H9 (cell line): ENCODE data around the gene HES4. TPM values are rescaled to one million over a fixed set of nuclear protein-coding genes. Genes with fewer than 3 reads are reported as not detected.

Source experiments
- DNase-seq: peaks from one replicate; pipeline ENCODE4 v3.0.0-alpha.2; 2017
- H2AFZ ChIP-seq: one replicate; pipeline ENCODE4 v1.6.1; 2013; ENCODE audit warnings: mild to moderate bottlenecking, low read length, control low read depth, moderate library complexity
- H2AK5ac ChIP-seq: 2 replicates; pipeline ENCODE4 v1.6.1; 2013; ENCODE audit warnings: low read length, control low read depth, mixed read lengths; ENCODE audit not compliant: insufficient read length
- H2BK120ac ChIP-seq: one replicate; pipeline ENCODE4 v1.6.1; 2013; ENCODE audit warnings: low read depth, mild to moderate bottlenecking, low read length, control low read depth, inconsistent platforms; ENCODE audit not compliant: poor library complexity, severe bottlenecking
- H2BK12ac ChIP-seq: 2 replicates; pipeline ENCODE4 v1.6.1; 2013; ENCODE audit warnings: low read length, control low read depth, mixed read lengths, low read depth; ENCODE audit not compliant: insufficient read length
- H2BK15ac ChIP-seq: 2 replicates; pipeline ENCODE4 v1.6.1; 2013; ENCODE audit warnings: low read depth, low read length, control low read depth
- H2BK20ac ChIP-seq: one replicate; pipeline ENCODE4 v1.6.1; 2013; ENCODE audit warnings: low read depth, mild to moderate bottlenecking, low read length, control low read depth, inconsistent platforms; ENCODE audit not compliant: poor library complexity, severe bottlenecking
- H2BK5ac ChIP-seq: 2 replicates; pipeline ENCODE4 v1.6.1; 2013; ENCODE audit warnings: low read length, control low read depth, mixed read lengths; ENCODE audit not compliant: insufficient read length
- H3K14ac ChIP-seq: 2 replicates; pipeline ENCODE4 v1.6.1; 2013; ENCODE audit warnings: low read length, control low read depth; ENCODE audit not compliant: insufficient read depth
- H3K18ac ChIP-seq: 2 replicates; pipeline ENCODE4 v1.6.1; 2013; ENCODE audit warnings: low read depth, mild to moderate bottlenecking, mixed read lengths, low read length, control low read depth; ENCODE audit not compliant: insufficient read length
- H3K23ac ChIP-seq: 2 replicates; pipeline ENCODE4 v1.6.1; 2013; ENCODE audit warnings: low read length, control low read depth, mixed read lengths, low read depth; ENCODE audit not compliant: insufficient read length
- H3K23me2 ChIP-seq: 2 replicates; pipeline ENCODE4 v1.6.1; 2013; ENCODE audit warnings: low read depth, mild to moderate bottlenecking, mixed read lengths, low read length, control low read depth; ENCODE audit not compliant: insufficient read length, poor library complexity, severe bottlenecking
- H3K27ac ChIP-seq: 2 replicates; pipeline ENCODE4 v1.5.1; 2013; ENCODE audit warnings: low read length, control low read depth, mixed read lengths, low read depth; ENCODE audit not compliant: insufficient read length
- H3K27me3 ChIP-seq: 2 replicates; pipeline ENCODE4 v1.6.1; 2013; ENCODE audit warnings: low read length, control low read depth, inconsistent platforms; ENCODE audit not compliant: insufficient read depth
- H3K4ac ChIP-seq: 2 replicates; pipeline ENCODE4 v1.6.1; 2013; ENCODE audit warnings: low read depth, mild to moderate bottlenecking, control low read depth, inconsistent platforms, low read length, moderate library complexity
- H3K4me1 ChIP-seq: 2 replicates; pipeline ENCODE4 v1.6.1; 2013; ENCODE audit warnings: low read length, control low read depth, inconsistent platforms; ENCODE audit not compliant: insufficient read depth
- H3K4me2 ChIP-seq: 2 replicates; pipeline ENCODE4 v1.6.1; 2013; ENCODE audit warnings: low read length, control low read depth, mixed read lengths; ENCODE audit not compliant: insufficient read length, insufficient read depth
- H3K56ac ChIP-seq: 2 replicates; pipeline ENCODE4 v1.6.1; 2013; ENCODE audit warnings: low read depth, mild to moderate bottlenecking, mixed read lengths, low read length, control low read depth; ENCODE audit not compliant: insufficient read length
- H3K79me1 ChIP-seq: 2 replicates; pipeline ENCODE4 v1.6.1; 2013; ENCODE audit warnings: low read depth, mild to moderate bottlenecking, moderate library complexity, low read length, control low read depth, inconsistent platforms; ENCODE audit not compliant: insufficient read depth, poor library complexity, severe bottlenecking
- H3K79me2 ChIP-seq: 2 replicates; pipeline ENCODE4 v1.6.1; 2013; ENCODE audit warnings: low read length, control low read depth, inconsistent platforms; ENCODE audit not compliant: insufficient read depth
- H3K9ac ChIP-seq: 2 replicates; pipeline ENCODE4 v1.6.1; 2013; ENCODE audit warnings: low read length, control low read depth, mixed read lengths; ENCODE audit not compliant: insufficient read length; ENCODE audit errors: extremely low read depth
- H3K9me3 ChIP-seq: one replicate; pipeline ENCODE4 v1.6.1; 2013; ENCODE audit warnings: low read depth, low read length, inconsistent platforms; ENCODE audit not compliant: control insufficient read depth
- H3T11ph ChIP-seq: one replicate; pipeline ENCODE4 v1.6.1; 2013; ENCODE audit warnings: mild to moderate bottlenecking, low read length, control low read depth, inconsistent platforms
- H4K20me1 ChIP-seq: one replicate; pipeline ENCODE4 v1.6.1; 2013; ENCODE audit not compliant: control insufficient read depth, insufficient read length, insufficient read depth
- H4K5ac ChIP-seq: 2 replicates; pipeline ENCODE4 v1.6.1; 2013; ENCODE audit warnings: low read depth, mild to moderate bottlenecking, mixed read lengths, low read length, control low read depth; ENCODE audit not compliant: insufficient read length
- H4K8ac ChIP-seq: replicated peaks from 2 replicates; pipeline ENCODE4 v1.6.1; 2013; ENCODE audit warnings: low read length, control low read depth, mixed read lengths, low read depth; ENCODE audit not compliant: insufficient read length
- H4K91ac ChIP-seq: 2 replicates; pipeline ENCODE4 v1.6.1; 2013; ENCODE audit warnings: low read depth, mild to moderate bottlenecking, moderate library complexity, mixed read lengths, low read length, control low read depth; ENCODE audit not compliant: insufficient read length
- H3K27ac Mint-ChIP-seq, 3 experiments: 2 replicates in 2 of 3; 3 replicates in 1 of 3; pipeline ENCODE4 v1.8.0; 2020 to 2021; ENCODE audit warnings: mixed read lengths in 3 of 3, mild to moderate bottlenecking in 1 of 3, moderate library complexity in 1 of 3
- H3K27me3 Mint-ChIP-seq: 2 replicates; pipeline ENCODE4 v1.8.0; 2021; ENCODE audit warnings: low read depth, mild to moderate bottlenecking, moderate library complexity, mixed read lengths
- H3K36me3 Mint-ChIP-seq, 3 experiments: 2 replicates in 2 of 3; 3 replicates in 1 of 3; pipeline ENCODE4 v1.8.0; 2020 to 2021; ENCODE audit warnings: low read depth in 3 of 3, mixed read lengths in 3 of 3; ENCODE audit not compliant: insufficient read depth in 1 of 3
- H3K4me1 Mint-ChIP-seq, 2 experiments: 2 replicates each; pipeline ENCODE4 v1.8.0; 2020; ENCODE audit warnings: mixed read lengths in 2 of 2
- H3K4me3 Mint-ChIP-seq, 2 experiments: 2 replicates in 1 of 2; 3 replicates in 1 of 2; pipeline ENCODE4 v1.8.0; 2020 to 2021; ENCODE audit warnings: mild to moderate bottlenecking in 2 of 2, mixed read lengths in 2 of 2, moderate library complexity in 1 of 2
- H3K9me3 Mint-ChIP-seq, 2 experiments: 2 replicates in 1 of 2; 3 replicates in 1 of 2; pipeline ENCODE4 v1.8.0; 2020; ENCODE audit warnings: mild to moderate bottlenecking in 2 of 2, mixed read lengths in 2 of 2, moderate library complexity in 1 of 2
- CTCF ChIP-seq: fragments of 200-600 bp; sonication (generic); conservative IDR thresholded peaks from 3 replicates; pipeline ENCODE4 v1.8.0; 2021; ENCODE audit warnings: antibody characterized with exemption, mild to moderate bottlenecking
- WGBS: extraction: QIAGEN DNeasy Blood & Tissue Kit; methylation state at CpG from one replicate; pipeline ENCODE4 v1.1.7; 2013; ENCODE audit warnings: missing lambda C conversion rate, low lambda C conversion rate, mixed read lengths; ENCODE audit not compliant: insufficient read length; ENCODE audit errors: extremely low coverage; 5-methylcytosine and 5-hydroxymethylcytosine counted together
- total RNA-seq: library from RNA; stranded (reverse); gene quantifications from 2 replicates; pipeline ENCODE4 v1.2.1, GENCODE V29; 2021

The HES4 gene
- total RNA-seq, 1 experiment from 2014 or later: 4.0 TPM

- Mint-ChIP-seq H3K27ac (peak overlapping the region in 1 of 3 experiments; percentile 36; a peak in 2 of 7 replicates), H3K27me3 (peaks cover 7% of the 10 kb centered on the region), H3K9me3 (no peaks in the 10 kb centered on the region; a peak in 1 of 5 replicates), H3K4me3 (peak overlapping the region in 1 of 2 experiments; percentile 27; a peak in 1 of 5 replicates), H3K4me1 (peaks cover 2 to 3% of the 10 kb centered on the region in 2 experiments), H3K36me3 (peaks cover 8 to 47% (median 40%) of the 10 kb centered on the region in 3 experiments)
- no peaks in the 10 kb centered on the region for H3K79me1 ChIP-seq
- no peak for DNase-seq
- no peak overlapping the region for H2BK120ac ChIP-seq
- H3K9me3 ChIP-seq: no peaks in the 10 kb centered on the region
- no peak overlapping the region for H4K8ac ChIP-seq
- no peak overlapping the region for H2BK12ac ChIP-seq
- H4K91ac ChIP-seq: no peak overlapping the region
- H3K23ac ChIP-seq: no peak overlapping the region
- no peak overlapping the region for H3K18ac ChIP-seq
- no peak overlapping the region for H4K5ac ChIP-seq
- H3K4me1 ChIP-seq: no peaks in the 10 kb centered on the region
- no peaks in the 10 kb centered on the region for H3K27me3 ChIP-seq
- no peak overlapping the region for H2BK5ac ChIP-seq
- no peak overlapping the region for H3K27ac ChIP-seq
- no peak overlapping the region for H2BK20ac ChIP-seq
- peaks cover 4% of the 10 kb centered on the region for H3K23me2 ChIP-seq
- H2AFZ ChIP-seq: no peak overlapping the region
- no CpG with 5 or more reads among the region's 34 CpGs for WGBS
- no peak overlapping the region for H3K56ac ChIP-seq
- H3K4ac ChIP-seq: no peak overlapping the region
- H3K79me2 ChIP-seq: no peaks in the 10 kb centered on the region
- H2AK5ac ChIP-seq: no peak overlapping the region
- H3K4me2 ChIP-seq: no peak overlapping the region
- H2BK15ac ChIP-seq: no peak overlapping the region
- no peak overlapping the region for H3T11ph ChIP-seq
- H3K14ac ChIP-seq: no peak overlapping the region
- H4K20me1 ChIP-seq: peaks cover 3% of the 10 kb centered on the region
- TF ChIP-seq CTCF: no peak
- H3K9ac ChIP-seq: no peak overlapping the region
Observed at GRCh38 chr1:1044455-1045078, 44.7 kb upstream of the HES4 start.
